OCI-LY7 (cell line): ENCODE results near the gene C7.

ENCODE experiments used
- CTCF ChIP-seq: fragments of 200-600 bp; sonication (generic); conservative IDR thresholded peaks from 2 replicates; pipeline ENCODE4 v1.5.1; 2014; ENCODE audit warnings: mild to moderate bottlenecking, antibody characterized with exemption, low read length, moderate library complexity, mixed read lengths
- EZH2phosphoT487 ChIP-seq: fragments of 200-600 bp; sonication (generic); IDR thresholded peaks from 2 replicates; pipeline ENCODE4 v1.6.1; 2018; ENCODE audit warnings: low read depth, borderline replicate concordance, mild to moderate bottlenecking, mixed run types, antibody characterized with exemption, low read length, moderate library complexity, mixed read lengths

- TF ChIP-seq CTCF = no peak
- TF ChIP-seq EZH2phosphoT487 = no peak
These were observed 27.0 kb upstream of the C7 start for GRCh38 chr5:40882291-40882690.
